ENCODE results near the gene MANSC1.

DNA sequence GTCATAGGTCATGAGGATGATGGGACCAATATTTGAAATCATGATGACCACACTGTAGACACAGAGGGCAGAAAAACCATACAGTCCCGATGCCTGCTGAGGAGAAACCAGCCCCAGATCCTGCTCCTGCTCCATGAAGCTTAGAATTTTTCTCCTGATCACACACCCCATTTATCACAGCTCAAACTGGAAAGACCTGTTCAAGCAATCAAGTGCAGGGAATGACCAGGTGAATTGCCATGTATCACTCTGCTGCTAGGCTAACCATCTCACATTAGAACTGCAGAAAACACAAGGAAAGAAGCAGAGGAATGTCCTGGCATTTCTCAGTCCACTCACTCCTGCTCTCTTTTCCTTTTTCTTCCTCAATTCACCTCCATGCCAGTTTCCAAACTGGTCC, 18.1 kb downstream of the MANSC1 start:
- TF ChIP-seq, protein P1, sequence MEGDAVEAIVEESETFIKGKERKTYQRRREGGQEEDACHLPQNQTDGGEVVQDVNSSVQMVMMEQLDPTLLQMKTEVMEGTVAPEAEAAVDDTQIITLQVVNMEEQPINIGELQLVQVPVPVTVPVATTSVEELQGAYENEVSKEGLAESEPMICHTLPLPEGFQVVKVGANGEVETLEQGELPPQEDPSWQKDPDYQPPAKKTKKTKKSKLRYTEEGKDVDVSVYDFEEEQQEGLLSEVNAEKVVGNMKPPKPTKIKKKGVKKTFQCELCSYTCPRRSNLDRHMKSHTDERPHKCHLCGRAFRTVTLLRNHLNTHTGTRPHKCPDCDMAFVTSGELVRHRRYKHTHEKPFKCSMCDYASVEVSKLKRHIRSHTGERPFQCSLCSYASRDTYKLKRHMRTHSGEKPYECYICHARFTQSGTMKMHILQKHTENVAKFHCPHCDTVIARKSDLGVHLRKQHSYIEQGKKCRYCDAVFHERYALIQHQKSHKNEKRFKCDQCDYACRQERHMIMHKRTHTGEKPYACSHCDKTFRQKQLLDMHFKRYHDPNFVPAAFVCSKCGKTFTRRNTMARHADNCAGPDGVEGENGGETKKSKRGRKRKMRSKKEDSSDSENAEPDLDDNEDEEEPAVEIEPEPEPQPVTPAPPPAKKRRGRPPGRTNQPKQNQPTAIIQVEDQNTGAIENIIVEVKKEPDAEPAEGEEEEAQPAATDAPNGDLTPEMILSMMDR (optimal IDR thresholded peaks at IDR 0.05 in 1 of 3, IDR thresholded peaks at IDR 0.05 in 1 of 3, conservative IDR thresholded peaks at IDR 0.05 in 1 of 3; ENCODE audit: extremely low read depth in 1 of 3, insufficient read depth in 2 of 3, low read length in 3 of 3): no peak
- no peak for TF ChIP-seq EZH2 (IDR thresholded peaks at IDR 0.05; ENCODE audit: low read length)
